Raji (cell line): ENCODE data around the gene MAST4.

Source experiments
- POLR2A ChIP-seq: IDR thresholded peaks from 2 replicates; pipeline ENCODE4 v1.6.1; 2011; ENCODE audit warnings: low read depth, low read length, control low read depth; ENCODE audit not compliant: insufficient read depth

The MAST4 gene

GRCh38 chr5:66818935-66819328 lies 222.7 kb downstream of the MAST4 start:
- TF ChIP-seq POLR2A = no peak

DNA sequence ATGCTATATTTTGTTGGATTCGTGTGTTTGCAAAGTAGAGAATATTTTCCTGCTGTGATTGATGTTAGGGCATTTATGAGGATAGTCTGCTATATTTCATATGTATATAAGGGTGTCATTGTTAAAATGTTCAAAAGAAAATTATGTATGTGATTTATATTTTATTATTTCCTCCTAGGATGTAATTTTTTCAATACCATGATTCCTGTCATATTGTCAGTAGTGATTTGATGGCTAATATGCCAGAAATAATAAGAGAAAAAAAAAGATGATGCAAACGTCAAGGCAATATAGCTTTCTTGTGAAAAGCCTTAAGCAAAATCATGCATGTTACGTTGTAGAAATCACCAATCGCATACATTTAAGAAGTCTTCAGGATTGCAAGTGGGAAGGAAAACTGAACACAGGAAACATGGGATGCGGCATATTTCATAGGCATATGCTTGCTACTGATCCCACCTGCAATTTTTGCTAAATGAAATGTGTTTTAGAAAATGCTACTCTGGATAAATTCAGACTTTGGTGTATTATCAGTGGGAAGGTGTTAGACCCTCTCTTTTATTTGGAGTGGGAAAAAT lies 224.5 kb downstream of the MAST4 start:
- TF ChIP-seq POLR2A = no peak

DNA sequence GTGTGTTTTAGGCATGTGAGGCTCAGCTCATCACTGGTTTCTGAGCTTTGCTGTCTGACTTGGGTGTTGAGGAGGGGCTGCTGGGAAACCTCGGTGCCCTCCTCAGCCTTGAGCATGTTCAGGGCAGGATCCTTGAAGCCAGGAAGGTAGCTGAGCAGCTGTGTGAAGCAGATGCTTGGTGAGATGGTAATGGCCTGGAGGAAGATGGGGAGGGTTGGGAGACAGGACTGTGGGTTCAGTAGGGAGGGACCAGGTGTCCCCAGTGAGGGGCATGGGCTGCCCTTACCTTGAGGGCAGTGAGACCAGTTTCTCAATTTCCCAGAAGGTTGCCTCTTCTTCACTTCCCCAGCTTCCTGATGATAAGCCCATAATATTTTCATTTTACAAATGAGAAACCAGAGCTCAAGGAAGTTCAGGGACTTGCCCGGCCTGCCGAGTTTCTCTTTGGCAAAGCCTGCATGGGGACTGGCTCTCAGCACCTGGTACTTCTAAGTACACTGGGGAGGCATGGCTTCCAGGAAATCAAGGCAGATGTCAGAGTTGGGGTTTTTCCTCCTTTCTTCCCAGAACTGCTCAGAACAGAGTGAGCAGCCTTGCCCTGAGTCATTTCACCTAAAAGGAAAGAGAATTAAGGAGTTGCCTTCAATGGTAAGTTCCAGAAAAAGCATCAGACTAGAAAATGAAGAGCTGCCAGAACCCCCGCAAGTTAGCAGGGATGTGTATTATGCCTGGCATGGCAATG lies 225.7 kb downstream of the MAST4 start:
- no peak for TF ChIP-seq POLR2A

- TF ChIP-seq POLR2A = no peak
These were observed 228.3 kb downstream of the MAST4 start for GRCh38 chr5:66824476-66824875.

DNA sequence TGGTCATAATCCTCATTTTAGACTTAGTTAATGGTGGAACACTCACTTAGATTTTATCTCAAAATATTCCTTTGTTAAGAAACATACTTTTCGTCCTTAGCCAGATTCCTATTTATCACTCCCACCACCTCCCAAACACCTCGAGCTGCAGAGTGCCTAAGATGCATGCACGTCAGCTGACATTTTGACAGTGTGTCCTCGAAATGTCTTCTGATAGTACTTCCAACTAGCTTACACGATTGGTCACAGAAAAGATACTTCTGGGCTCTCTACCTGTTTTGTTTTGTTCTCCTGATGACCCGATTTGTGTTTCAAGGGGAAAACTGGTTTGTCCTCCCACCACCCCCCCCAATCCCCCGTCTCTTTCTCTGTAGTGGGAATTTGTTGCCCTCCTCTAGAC lies 230.1 kb downstream of the MAST4 start:
- TF ChIP-seq POLR2A = no peak

GRCh38 chr5:66826696-66827095 lies 230.5 kb downstream of the MAST4 start:
- TF ChIP-seq POLR2A = no peak

- no peak for TF ChIP-seq POLR2A
These were observed 231.9 kb downstream of the MAST4 start for GRCh38 chr5:66828046-66828547.

DNA sequence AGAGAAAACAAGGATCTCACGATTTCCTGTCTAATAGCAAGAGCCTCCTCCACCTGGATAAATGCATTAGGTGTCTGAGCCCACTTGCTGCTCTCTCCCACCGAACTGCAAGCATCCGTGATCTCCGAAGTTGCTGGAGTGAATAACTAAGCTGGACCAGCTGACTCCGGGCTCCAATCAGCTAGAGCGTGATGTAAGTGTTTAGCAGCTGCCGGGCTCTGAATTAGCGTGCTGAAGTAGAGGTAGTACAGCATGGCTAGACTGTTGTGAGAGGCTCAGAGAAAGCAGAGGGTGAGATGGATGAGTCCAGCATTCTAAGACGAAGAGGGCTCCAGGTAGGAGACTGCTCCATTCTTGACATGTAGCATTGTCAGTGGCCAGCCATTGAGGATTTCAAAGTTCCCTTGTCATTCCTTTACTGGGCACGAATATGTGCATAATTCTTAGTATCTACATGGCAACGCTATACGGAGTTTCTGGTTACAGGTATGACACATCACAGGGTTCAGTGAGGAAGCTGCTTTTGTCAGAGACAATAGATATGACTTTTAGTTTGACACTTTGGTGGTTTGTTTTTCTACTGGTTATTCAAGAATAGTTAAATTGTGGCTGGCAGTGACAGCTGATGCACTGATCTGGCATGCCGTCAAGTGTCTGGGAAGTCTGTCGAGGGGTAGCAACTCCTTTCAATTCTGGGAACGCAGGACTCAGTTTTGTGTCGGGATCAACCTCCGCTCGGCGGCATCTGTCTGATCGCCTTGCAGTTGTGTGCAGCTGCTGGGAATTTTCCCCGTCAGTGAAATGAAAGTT lies 232.6 kb downstream of the MAST4 start:
- no peak for TF ChIP-seq POLR2A

DNA sequence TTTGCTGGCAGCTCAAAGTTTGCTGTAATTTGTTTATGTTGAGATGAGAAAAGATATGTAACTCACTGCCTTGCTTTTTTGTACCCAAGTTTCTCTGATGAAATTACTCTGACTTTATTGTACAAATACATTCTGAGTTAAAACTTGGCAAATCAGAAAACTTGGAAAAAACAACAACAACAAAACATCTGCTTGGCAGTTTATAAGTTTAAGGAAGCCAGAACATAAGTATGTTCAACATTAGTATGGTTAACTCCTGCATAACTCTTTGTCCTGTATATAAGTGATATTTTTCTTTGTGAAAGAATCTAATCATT lies 233.1 kb downstream of the MAST4 start:
- TF ChIP-seq POLR2A = no peak

GRCh38 chr5:66829826-66830225 lies 233.6 kb downstream of the MAST4 start:
- TF ChIP-seq POLR2A = no peak

GRCh38 chr5:66830636-66831035 lies 234.4 kb downstream of the MAST4 start:
- TF ChIP-seq POLR2A = no peak

- TF ChIP-seq POLR2A = no peak
These were observed 243.5 kb downstream of the MAST4 start for GRCh38 chr5:66839636-66840185.

DNA sequence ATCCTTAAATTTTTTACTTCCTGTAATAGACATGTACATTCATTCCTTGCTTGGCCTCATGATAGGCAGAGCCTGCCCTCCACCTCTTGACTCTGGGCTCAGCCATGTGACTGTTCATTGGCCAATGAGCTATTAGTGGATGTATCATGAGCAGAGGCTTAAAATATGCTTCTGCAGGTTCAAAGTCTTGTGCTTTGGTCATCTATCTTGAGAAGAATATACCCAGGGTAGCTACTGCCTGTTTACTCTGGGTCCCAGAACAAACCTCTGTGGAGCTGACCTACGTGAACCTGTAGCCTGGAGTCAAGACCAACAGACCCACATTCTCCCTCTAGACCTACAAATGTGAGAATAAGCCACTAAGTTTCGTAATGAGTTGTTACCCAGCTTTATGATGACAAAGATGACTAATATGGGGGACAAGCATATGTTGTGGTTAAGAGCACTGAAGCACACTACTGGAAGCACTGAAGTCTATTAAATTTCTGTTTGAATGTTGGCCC lies 244.4 kb downstream of the MAST4 start:
- TF ChIP-seq POLR2A = no peak

GRCh38 chr5:66841264-66841663 lies 245.1 kb downstream of the MAST4 start:
- no peak for TF ChIP-seq POLR2A

DNA sequence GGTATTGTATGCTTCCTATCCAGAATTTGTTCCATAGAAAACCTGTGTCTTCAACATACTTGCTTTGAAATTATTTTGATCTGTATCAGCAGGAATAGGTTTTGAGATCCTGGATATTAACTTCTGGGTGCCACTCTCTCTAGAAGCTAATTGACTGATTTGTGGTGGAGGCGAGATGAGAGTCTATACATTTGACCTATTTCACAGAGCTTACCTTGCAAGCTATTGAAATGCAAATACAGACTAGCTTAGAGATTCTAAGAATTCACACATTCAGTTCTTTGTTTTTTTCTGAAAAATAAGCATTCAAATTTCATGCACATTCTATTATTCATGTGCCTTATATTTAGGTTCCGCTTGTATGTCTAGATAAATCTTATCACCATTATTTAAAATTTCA lies 246.3 kb downstream of the MAST4 start:
- no peak for TF ChIP-seq POLR2A
